ENCODE measurements around the gene SMG6.

Gene SMG6

DNA sequence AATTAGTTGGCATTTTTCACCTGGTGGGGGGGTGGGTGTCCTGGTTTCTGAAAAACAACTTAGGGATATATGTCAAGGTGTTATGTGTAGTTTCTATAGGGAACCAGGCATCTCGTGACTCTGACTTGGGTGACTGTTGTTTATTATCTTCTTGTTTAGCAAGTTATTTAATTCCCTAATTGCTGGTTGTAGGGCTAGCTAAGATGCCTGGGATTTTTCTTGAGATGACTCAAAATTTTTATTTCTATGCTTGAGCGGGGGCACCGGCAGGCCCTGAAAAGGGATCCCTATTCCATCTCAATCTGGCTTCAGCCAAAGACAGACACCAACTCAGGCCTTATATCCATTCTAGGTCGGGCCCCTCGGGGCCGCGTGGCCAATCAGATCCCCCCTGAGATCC, 270.4 kb downstream of the SMG6 start:
- no peak for DNase-seq (ENCODE audit: low read depth in 2 of 3, low spot score in 2 of 3)

DNA sequence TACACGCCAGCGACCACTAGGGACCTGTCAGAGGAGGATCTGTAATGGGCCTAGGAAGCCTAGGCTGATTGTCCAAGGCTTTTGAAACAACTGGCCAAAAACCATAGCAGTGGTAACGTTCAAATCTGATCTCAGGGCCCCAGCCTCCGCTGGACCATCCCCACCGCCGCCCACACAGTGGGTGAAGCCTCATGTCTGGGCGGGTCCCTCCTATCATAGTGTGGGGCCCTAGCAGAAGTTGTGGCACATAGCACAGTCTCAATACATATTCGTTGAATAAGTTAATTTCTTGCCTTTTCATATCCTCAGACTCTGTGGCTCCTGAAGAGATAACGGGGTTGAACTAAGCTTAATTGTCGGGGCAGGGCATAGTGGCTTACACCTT, 272.8 kb downstream of the SMG6 start:
- DNase-seq (ENCODE audit: low read depth in 2 of 3, low spot score in 2 of 3): no peak

GRCh38 chr17:2029911-2030778, 273.4 kb downstream of the SMG6 start, which contains the start of gene DPH1:
Gene DPH1 (plus strand): TSS chr17:2030153. CDS start chr17:2030170, 17 bp downstream.
- DNase-seq (ENCODE audit: low read depth in 2 of 3, low spot score in 2 of 3): peak; percentile 70 to 79 (median 71)

DNA sequence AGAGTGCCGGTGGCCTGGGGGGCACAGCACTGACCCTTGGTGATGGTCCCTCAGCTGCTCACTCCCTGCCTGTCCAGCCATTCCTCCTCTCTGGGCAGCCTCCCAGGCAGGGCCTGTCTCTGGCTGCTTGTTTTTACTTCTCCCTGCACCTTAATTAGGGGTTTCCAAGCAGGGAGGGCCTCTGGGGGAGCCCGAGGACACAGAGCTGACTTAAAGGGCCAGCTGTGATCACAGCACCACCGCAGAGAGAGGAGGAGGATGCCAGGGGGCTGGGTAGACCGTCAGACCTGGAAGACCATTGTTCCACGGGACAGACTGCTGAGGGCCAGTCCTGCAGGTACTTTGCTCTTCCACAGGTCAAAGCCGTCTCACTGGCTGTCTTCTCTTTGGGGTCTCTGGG, 274.8 kb downstream of the SMG6 start:
- no peak for DNase-seq (ENCODE audit: low read depth in 2 of 3, low spot score in 2 of 3)

DNA sequence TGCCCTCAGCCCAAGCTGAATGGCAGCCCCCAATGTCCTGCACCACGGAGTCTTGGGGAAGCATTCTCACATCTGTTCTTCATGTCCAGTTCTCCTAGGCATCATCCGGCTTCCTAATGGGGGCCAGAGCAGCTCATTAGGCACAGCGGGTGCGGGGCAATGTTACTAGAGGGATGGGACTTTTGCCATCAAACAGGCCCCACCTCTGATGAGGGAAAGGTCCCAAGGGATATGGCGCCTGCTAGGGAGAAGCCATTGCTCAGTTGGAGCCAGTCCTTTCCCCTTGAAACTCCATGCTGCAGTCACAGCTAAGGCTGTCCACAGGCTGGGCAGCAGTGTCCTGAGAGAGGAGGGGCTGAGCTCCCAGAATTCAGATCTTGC, 275.4 kb downstream of the SMG6 start:
- DNase-seq (ENCODE audit: low read depth in 2 of 3, low spot score in 2 of 3): no peak

- DNase-seq (ENCODE audit: low read depth in 2 of 3, low spot score in 2 of 3): no peak
Observed at GRCh38 chr17:2027528-2028233, 275.9 kb downstream of the SMG6 start.

- no peak for DNase-seq (ENCODE audit: low read depth in 2 of 3, low spot score in 2 of 3)
Observed at GRCh38 chr17:2025622-2026309, 277.8 kb downstream of the SMG6 start.

GRCh38 chr17:2025220-2025621, 278.4 kb downstream of the SMG6 start, which contains the start of gene RTN4RL1:
Gene RTN4RL1 (minus strand): TSS chr17:2025334. CDS start chr17:2024865, 469 bp downstream.
- DNase-seq (ENCODE audit: low read depth in 2 of 3, low spot score in 2 of 3): no peak

- no peak for DNase-seq (ENCODE audit: low read depth in 2 of 3, low spot score in 2 of 3)
Observed at GRCh38 chr17:2024572-2025219, 278.9 kb downstream of the SMG6 start.

DNA sequence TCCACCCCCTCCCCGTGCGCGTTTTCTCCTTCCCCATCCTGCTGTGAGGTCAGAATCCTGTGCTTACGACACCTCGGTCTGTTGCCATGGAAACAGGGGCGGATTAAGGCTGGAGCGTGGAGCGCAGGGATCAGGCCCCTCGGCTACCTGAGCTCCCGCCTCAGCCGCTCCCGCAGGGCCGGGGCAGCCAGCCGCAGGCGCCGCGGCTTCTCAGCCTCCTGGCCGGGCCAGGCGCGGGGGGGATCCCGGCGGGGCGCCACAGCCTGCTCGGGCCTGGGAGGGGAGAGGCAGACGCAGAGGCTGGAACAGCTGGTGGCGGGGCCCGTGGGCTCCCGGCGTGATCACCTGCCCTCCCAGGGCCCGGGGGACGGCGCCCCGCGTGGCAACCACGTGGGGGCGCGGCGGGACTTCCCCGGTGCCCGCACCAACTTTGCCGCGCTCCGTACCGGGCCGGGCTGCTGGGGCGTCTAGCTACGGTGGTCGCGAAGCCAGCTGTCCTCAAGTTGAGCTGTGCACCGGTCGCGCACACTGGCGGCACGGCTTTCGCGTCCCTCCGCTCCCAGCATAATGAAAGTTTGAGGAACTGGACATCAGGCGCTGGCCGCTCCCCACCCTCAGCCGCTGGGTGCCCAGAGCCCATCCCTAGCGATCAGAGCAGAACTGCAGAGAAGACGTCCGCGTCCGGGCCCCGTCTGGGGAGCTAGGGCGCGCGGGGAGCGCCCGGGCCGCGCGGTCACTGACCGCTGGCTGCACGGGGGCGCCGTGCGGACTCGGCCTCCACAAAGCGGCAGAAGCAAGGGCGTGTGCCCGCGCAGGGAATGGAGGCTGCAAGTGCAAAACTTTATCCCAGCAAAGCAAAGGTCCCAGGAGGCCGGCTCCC, 279.7 kb downstream of the SMG6 start:
- DNase-seq (ENCODE audit: low read depth in 2 of 3, low spot score in 2 of 3): no peak

GRCh38 chr17:2023256-2023655, 280.3 kb downstream of the SMG6 start:
- DNase-seq (ENCODE audit: low read depth in 2 of 3, low spot score in 2 of 3): no peak

GRCh38 chr17:2022647-2023240, 280.8 kb downstream of the SMG6 start:
- no peak for DNase-seq (ENCODE audit: low read depth in 2 of 3, low spot score in 2 of 3)

GRCh38 chr17:2020721-2021120, 282.9 kb downstream of the SMG6 start:
- DNase-seq (ENCODE audit: low read depth in 2 of 3, low spot score in 2 of 3): no peak

GRCh38 chr17:2019723-2020122, 283.9 kb downstream of the SMG6 start:
- DNase-seq (ENCODE audit: low read depth in 2 of 3, low spot score in 2 of 3): no peak

- DNase-seq (ENCODE audit: low read depth in 2 of 3, low spot score in 2 of 3): no peak
Observed at GRCh38 chr17:2018716-2019510, 284.7 kb downstream of the SMG6 start.

GRCh38 chr17:2017274-2017941, 286.2 kb downstream of the SMG6 start:
- DNase-seq (ENCODE audit: low read depth in 2 of 3, low spot score in 2 of 3): no peak

DNA sequence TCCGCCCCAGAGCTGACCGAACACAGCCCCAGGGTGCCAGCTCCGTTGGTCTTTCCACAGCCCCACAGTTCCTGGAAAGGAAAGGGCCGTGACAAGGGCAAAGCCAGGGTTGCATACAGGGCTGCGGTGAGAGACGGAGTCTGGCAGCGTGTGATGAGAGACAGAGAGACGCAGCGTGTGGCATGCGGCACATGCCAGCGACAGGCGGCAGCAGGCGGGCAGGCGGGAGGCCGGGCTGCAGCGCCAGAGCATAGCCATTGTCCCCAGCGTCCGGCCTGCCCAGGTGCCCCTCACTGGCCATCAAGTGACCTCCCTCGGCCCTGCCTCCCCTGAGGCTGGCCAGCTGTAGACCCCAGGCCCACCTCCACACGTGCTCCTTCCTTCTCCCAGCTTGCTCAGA, 287.1 kb downstream of the SMG6 start:
- DNase-seq (ENCODE audit: low read depth in 2 of 3, low spot score in 2 of 3): no peak

- no peak for DNase-seq (ENCODE audit: low read depth in 2 of 3, low spot score in 2 of 3)
Observed at GRCh38 chr17:2015314-2015713, 288.3 kb downstream of the SMG6 start.

GRCh38 chr17:2013994-2014317, 289.6 kb downstream of the SMG6 start:
- no peak for DNase-seq (ENCODE audit: low read depth in 2 of 3, low spot score in 2 of 3)
